Ovary (tissue), 3 donors: Measurements from ENCODE around the gene CTSO.

Source experiments
- EP300 ChIP-seq: sonication (generic); formaldehyde crosslinking; IDR thresholded peaks from one replicate; pipeline ENCODE4 v1.6.1; 2017; ENCODE audit warnings: antibody characterized with exemption
- POLR2A ChIP-seq: fragments of 450-650 bp; IDR thresholded peaks from one replicate; pipeline ENCODE4 v1.6.1; 2017; ENCODE audit warnings: antibody characterized with exemption, mild to moderate bottlenecking, moderate library complexity
- TF ChIP-seq, protein P1 (sequence below), 3 donors: fragments of 450-650 bp in 2 of 3; fragments of 200-600 bp in 1 of 3; IDR thresholded peaks; one replicate each; pipeline versions ENCODE4 v1.5.1 to v1.8.0; 2016 to 2022; ENCODE audit warnings: antibody characterized with exemption in 3 of 3, mild to moderate bottlenecking in 1 of 3
- donor health status: DM: no; HTN: no; CAD: no.

DNA sequence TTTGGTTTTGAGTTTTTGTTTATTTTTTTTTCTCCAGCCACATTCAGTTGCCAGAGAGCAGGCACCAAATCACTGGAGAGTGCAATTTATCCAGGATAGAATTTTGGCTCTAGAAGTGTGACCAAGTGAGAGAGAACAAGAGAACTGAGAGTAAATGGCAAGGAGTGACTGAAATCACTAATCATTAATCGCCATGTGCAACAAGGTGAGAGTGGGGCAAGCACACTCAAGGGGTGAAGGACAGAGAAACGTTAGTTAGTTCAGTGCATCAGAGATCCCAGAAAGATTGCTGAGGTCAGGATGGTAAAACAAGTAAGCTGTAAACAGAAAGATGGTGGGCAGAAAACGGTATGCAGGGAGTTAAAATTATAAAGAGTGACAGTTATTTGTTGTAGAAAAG is 69.8 kb downstream of the CTSO start:
- TF ChIP-seq, protein P1, sequence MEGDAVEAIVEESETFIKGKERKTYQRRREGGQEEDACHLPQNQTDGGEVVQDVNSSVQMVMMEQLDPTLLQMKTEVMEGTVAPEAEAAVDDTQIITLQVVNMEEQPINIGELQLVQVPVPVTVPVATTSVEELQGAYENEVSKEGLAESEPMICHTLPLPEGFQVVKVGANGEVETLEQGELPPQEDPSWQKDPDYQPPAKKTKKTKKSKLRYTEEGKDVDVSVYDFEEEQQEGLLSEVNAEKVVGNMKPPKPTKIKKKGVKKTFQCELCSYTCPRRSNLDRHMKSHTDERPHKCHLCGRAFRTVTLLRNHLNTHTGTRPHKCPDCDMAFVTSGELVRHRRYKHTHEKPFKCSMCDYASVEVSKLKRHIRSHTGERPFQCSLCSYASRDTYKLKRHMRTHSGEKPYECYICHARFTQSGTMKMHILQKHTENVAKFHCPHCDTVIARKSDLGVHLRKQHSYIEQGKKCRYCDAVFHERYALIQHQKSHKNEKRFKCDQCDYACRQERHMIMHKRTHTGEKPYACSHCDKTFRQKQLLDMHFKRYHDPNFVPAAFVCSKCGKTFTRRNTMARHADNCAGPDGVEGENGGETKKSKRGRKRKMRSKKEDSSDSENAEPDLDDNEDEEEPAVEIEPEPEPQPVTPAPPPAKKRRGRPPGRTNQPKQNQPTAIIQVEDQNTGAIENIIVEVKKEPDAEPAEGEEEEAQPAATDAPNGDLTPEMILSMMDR (IDR thresholded peaks at IDR 0.05): no peak
- TF ChIP-seq EP300 (no peak), POLR2A (no peak)
